SK-N-MC (cell line): ENCODE results near the gene WIPF3.

Source experiments
- EZH2 ChIP-seq: fragments of 200-600 bp; sonication (generic); IDR thresholded peaks from one replicate; pipeline ENCODE4 v1.6.1; 2017; ENCODE audit warnings: antibody characterized with exemption
- FOXP2 ChIP-seq: optimal IDR thresholded peaks from 2 replicates; pipeline ENCODE3; 2011; ENCODE audit warnings: mild to moderate bottlenecking, moderate library complexity; ENCODE audit not compliant: insufficient read depth; ENCODE audit errors: extremely low read length, control extremely low read depth
- POLR2AphosphoS5 ChIP-seq: IDR thresholded peaks from 2 replicates; pipeline ENCODE4 v1.6.1; 2012; ENCODE audit warnings: mild to moderate bottlenecking, low read depth, low read length, borderline replicate concordance

DNA sequence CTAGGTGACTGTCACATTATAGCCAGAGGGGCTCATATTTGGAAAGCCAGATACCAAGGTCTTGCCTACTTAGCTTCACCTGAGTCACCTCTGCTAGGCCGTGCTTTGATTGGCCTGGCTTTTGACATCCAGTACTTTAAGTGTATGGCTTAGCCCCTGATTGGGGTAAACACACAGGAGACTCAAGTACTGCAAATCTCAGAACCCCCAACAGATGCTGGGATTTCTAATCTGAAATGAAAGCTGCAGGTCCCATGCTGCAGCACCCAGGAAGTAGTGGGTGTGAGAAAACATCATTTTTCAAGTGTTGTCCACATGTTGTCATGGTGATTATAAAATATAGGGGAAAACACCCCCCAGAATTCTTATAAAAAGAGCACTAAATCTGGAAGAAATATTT, 76.2 kb downstream of the WIPF3 start:
- no peak for TF ChIP-seq EZH2
- no peak for TF ChIP-seq POLR2AphosphoS5
- no peak for TF ChIP-seq FOXP2
